ENCODE data around the gene OR1L4. TPM values are rescaled to one million over a fixed set of nuclear protein-coding genes. Genes with fewer than 3 reads are reported as not detected.

The OR1L4 gene, protein sequence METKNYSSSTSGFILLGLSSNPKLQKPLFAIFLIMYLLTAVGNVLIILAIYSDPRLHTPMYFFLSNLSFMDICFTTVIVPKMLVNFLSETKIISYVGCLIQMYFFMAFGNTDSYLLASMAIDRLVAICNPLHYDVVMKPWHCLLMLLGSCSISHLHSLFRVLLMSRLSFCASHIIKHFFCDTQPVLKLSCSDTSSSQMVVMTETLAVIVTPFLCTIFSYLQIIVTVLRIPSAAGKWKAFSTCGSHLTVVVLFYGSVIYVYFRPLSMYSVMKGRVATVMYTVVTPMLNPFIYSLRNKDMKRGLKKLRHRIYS
- not detected for total RNA-seq

DNA sequence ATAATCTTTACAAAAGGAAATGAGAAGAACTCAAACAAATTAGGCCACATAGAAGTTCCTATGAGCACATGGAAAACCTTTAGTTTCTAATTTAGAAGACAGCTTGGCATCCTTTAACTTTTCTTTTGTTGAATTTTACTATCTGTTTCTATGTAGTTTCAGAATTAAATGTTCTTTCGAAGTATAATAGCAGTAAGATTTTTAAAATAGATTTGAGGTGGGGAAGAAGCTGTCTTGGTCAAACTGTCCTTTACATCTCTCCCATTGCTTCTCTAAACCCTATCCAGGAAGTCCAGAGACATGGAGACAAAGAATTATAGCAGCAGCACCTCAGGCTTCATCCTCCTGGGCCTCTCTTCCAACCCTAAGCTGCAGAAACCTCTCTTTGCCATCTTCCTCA lies at the start of gene OR1L4:
Gene OR1L4 (plus strand): TSS at position 301 of the 400 bp plus-strand sequence. CDS start 0 bp downstream, at position 301.
- no peak for DNase-seq

DNA sequence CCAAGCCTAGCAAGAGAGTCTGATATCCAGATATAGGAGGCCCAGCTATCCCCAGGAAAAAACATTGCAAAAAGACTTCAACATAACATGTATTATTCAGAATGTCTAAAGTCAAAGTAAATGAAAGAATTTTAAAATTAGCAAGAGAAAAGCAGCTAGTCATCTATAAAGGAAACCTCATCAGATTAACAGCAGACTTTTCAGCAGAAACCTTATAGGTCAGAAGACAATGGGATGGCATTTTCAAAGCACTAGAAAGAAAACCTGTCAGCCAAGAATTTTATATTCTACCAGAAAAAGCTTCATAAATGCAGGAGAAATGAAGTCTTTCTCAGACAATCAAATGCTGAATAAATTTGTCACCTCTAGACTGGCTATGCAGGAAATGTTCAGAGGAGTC lies 38.9 kb upstream of the OR1L4 start:
- DNase-seq: no peak

DNA sequence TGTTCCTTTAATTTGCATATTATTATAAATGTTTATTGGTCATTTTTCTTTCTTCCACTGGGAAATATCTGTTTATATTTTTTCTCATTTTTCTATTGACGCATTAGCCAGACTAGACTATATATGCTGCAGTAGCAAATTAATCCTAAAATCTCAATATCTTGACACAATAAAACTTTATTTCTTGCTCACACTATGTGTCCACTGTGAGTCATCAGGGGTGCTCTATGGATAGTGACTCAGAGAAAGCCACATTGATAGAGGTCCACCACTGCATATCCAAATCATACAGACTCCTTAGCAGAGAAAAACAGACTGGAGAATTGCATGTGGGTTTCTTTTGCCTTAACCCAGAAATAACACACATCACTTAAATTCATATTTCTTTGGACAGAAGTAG lies 28.1 kb upstream of the OR1L4 start:
- DNase-seq: no peak

DNA sequence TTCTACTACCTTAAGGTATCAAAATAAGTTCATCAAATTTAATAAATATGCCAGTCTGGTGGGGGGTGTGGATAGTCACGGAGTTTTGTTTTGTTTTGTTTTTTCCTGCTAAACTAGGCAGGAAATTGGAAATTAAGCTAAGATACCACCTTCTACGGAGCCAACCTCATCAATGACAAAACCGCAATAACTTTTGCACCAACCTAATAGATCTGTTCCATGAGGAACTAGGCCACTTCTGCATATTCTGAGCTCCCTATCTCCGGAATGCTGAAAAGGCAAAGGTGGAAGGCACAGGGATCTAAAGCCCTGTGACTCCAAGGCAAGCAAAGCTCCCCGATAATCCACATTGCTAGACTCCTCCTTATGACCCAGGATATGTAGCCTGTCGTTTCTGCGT lies 5.8 kb upstream of the OR1L4 start:
- no peak for DNase-seq

DNA sequence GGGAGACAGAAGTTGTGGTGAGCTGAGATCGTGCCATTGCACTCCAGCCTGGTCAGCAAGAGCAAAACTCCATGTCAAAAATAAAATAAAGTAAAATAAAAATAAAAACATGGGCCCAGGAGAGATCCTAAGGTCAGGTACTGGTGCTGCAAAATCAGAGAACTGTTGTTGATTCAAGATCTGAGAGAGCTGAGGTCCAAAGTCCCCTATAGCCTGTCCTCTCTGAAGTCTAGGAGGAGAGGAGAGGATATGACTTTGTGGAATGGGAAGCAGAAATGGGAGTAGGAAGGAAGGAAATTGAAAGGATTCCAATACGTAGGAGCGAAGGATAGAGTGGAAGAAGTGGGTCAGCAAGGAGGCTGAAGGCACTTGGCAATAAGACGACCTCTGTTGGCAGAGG lies 4.6 kb upstream of the OR1L4 start:
- no peak for DNase-seq

DNA sequence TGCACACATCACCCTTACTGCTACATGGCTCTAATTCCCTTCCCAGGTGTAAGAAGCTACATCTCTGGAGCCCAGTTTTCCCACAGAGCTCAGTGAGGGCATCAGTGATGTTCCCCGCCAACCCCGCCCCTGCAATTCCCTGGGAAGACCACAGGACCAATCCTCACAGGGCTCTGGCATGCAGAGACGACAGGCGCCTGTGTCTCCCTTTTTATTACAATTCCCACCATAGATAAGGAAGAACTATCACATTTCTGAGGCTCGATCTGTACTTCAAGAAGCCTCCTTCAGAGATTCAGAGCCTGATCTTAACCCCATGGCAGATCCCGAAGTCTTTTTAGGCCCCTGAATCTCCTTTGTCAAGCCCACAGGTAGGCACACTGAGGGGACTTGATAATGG lies 18.2 kb downstream of the OR1L4 start, which contains the start of gene OR1L6:
Gene OR1L6 (plus strand): TSS at position 301 of the 400 bp plus-strand sequence. CDS start 7,545 bp downstream, outside the sequence.
- no peak for DNase-seq

DNA sequence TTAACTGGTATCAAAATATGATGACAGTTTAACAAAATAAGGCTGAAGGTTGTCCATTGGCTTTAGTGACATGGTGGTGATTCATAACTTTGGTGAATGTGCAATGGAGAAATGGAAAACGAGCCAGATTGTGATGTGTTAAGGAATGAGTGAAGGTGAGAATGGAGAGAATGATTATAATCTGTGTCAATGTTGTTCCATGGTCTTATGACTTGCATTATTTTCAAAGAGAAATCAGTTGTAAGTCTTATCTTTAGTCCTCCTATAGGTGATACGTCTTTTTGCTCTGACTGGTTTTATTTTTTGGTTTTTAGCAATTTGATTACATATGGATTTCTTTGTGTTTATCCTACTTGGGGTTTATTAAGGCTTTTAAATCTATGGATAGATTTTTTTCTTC lies 31.0 kb downstream of the OR1L4 start:
- DNase-seq: no peak

DNA sequence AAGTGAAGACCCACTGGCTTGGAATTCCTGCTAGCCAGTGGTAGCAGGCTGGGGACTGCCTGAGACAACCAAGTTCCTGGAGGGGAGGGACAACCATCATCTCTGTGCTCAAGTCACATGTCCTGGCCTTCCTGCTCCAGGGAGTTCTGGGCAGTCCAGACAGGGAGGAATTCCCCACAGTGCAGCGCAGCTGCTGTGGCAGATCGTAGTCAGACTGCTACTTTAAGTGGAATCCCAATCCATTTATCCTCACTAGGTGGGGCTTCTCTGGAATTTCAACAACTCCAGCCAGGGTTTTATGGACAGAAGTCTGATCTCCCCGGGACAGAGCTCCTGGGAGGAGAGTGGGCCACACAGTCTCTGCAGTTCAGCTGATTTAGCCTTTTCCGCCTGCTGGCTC lies 44.0 kb downstream of the OR1L4 start:
- no peak for DNase-seq

Other genes with a start within 250 kb of the OR1L4 start
- gene OR1J1, start 246.1 kb upstream of the OR1L4 start, total RNA-seq: not detected
- gene OR1J2, start 213.2 kb upstream of the OR1L4 start, total RNA-seq: not detected
- not detected for gene OR1J4, start 204.8 kb upstream of the OR1L4 start, total RNA-seq
- gene OR1N1, start 196.7 kb upstream of the OR1L4 start, total RNA-seq: not detected
- not detected for gene OR1N2, start 170.9 kb upstream of the OR1L4 start, total RNA-seq
- gene OR1L8, start 140.6 kb upstream of the OR1L4 start, total RNA-seq: not detected
- not detected for gene OR1Q1, start 109.3 kb upstream of the OR1L4 start, total RNA-seq
- not detected for gene OR1B1, start 66.4 kb upstream of the OR1L4 start, total RNA-seq
- not detected for gene OR1L1, start 62.3 kb upstream of the OR1L4 start, total RNA-seq
- not detected for gene OR1L3, start 48.9 kb upstream of the OR1L4 start, total RNA-seq
- gene OR1L6, start 18.3 kb downstream of the OR1L4 start, total RNA-seq: not detected
- not detected for gene OR5C1, start 64.9 kb downstream of the OR1L4 start, total RNA-seq
- gene OR1K1, start 76.1 kb downstream of the OR1L4 start, total RNA-seq: not detected
- gene PDCL, start 104.6 kb downstream of the OR1L4 start, total RNA-seq: 28.8 TPM
- 55.4 TPM for gene RC3H2, start 181.4 kb downstream of the OR1L4 start, total RNA-seq
- gene ZBTB6, start 189.3 kb downstream of the OR1L4 start, total RNA-seq: 19.2 TPM
- gene ZBTB26, start 207.5 kb downstream of the OR1L4 start, total RNA-seq: 8.4 TPM
- gene RABGAP1, start 217.0 kb downstream of the OR1L4 start, total RNA-seq: 83.2 TPM

All from tongue (tissue), 2 donors.